Measurements from ENCODE around the gene AP1S3. TPM values are rescaled to one million over a fixed set of nuclear protein-coding genes. Genes with fewer than 3 reads are reported as not detected.

Gene AP1S3
- total RNA-seq, 1 experiment from 2014 or later = 66.3 TPM

DNA sequence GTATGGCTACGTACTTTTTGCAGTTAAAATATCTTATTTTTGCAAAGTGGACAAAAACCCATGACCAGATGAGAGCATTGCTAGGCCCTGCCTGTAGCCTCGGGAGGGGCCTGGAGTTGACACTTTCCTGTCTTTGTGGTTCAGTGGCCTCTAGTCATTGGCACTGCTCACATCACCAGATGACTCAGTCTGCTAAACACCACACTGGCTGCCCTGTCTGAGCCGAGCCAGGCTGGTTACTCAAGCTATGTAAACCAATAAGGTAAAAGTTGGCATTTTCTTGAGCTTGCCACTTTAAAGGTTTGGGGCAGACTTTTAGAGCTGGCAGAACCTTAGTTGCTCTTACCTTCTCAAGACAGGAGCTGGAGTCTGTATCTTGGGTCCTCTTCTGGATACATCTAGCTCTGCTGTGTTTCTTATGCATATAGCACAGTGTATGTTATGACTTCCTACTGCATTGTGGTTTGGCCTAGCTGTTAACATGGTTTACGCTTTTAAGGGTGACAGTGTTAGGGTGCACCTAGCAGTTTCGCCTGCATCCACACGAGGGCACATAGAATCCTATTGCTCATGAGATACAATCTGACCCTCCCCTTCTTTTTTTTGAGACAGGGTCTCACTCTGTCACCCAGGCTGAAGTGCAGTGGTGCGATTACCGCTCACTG is 76.4 kb downstream of the AP1S3 start:
- ChIA-PET POLR2A (interaction anchor here (0.5 kb wide), 1 partner anchor 78 kb away, joined by 3 read pairs; no protein-coding TSS in a partner anchor), CTCF (interaction anchor here (0.5 to 1.5 kb wide), 5 partner anchors 37 to 790 kb away, joined by 3 to 7 read pairs (median 7); no protein-coding TSS in a partner anchor)
- Histone ChIP-seq H3K4me1 (ENCODE audit: control insufficient read depth, insufficient read depth, low read length) (peaks cover 26% of the 10 kb centered on the region), H3K36me3 (ENCODE audit: control insufficient read depth, insufficient read depth, low read length) (peaks cover 2% of the 10 kb centered on the region; the same call in 1 of the 2 replicates), H3K27me3 (ENCODE audit: control insufficient read depth, insufficient read depth, low read length) (no peaks in the 10 kb centered on the region), H3K27ac (ENCODE audit: low read length) (peak overlapping the region; percentile 87), H3K9me3 (ENCODE audit: control insufficient read depth, insufficient read depth, low read depth, low read length) (no peaks in the 10 kb centered on the region), H3K4me3 (ENCODE audit: low read depth in 2 of 2, low read length in 2 of 2) (no peak overlapping the region)
- DNase-seq (ENCODE audit: low read depth, low spot score) (peak; percentile 93), ATAC-seq (peak; percentile 97)
- in situ Hi-C loops (cut with HindIII; ENCODE audit: low pct_unique_long_range_greater_than_20kb, low sequenced_read_pairs) = no loop called here
- intact Hi-C loops (cut with micrococcal nuclease; ENCODE audit: unreplicated experiment) = no loop called here
- TF ChIP-seq TCF7L2 (IDR thresholded peaks at IDR 0.05; ENCODE audit: low read depth, low read length) (no peak), POLR2AphosphoS5 (IDR thresholded peaks at IDR 0.05; ENCODE audit: low read depth, low read length) (no peak), CTCF (IDR thresholded peaks at IDR 0.05) (peak; percentile 72)
- BruUV-seq (replicated peaks) = no TSS peak

DNA sequence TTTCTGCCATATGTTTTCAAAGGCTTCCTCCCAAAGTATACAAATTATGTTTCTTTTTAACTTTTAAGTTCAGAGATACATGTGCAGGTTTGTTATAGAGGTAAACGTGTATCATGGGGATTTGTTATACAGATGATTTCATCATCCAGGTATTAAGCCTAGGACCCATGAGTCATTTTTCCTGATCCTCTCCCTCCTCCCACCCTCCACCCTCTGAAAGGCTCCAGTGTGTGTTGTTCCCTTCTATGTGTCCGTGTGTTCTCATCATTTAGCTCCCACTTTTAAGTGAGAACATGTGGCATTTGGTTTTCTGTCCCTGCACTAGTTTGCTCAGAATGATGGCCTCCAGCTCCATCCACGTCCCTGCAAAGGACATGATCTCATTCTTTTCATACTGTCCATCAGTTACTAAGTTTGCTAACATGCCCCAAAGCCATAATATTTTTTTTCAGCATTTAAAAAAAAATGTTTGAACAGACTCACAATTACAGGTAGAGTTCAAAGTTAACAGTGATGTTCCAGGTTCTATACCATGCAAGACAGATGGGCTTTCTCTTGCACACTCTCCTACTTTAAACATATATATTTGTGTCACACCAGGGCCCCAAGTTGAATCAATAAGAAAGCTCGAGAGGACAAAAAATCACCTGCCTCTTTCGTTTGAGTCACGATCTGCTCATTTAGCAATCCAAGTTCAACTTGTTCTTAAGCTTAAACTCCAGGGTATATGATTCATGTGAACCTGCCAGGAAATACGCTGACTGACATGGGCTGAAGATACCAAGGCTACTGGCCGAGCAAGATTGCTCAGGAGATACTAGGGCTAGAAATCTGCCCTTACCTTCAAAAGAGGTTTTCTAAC is 77.6 kb downstream of the AP1S3 start:
- H3K4me1 ChIP-seq (ENCODE audit: control insufficient read depth, insufficient read depth, low read length) = peaks cover 26% of the 10 kb centered on the region
- TF ChIP-seq SIN3A (IDR thresholded peaks at IDR 0.05; ENCODE audit: borderline replicate concordance, insufficient read depth, low read depth, low read length) (no peak), CTCF (IDR thresholded peaks at IDR 0.05) (no peak), TCF7L2 (IDR thresholded peaks at IDR 0.05; ENCODE audit: low read depth, low read length) (no peak), POLR2AphosphoS5 (IDR thresholded peaks at IDR 0.05; ENCODE audit: low read depth, low read length) (no peak)
- TF ChIP-seq, protein P1, sequence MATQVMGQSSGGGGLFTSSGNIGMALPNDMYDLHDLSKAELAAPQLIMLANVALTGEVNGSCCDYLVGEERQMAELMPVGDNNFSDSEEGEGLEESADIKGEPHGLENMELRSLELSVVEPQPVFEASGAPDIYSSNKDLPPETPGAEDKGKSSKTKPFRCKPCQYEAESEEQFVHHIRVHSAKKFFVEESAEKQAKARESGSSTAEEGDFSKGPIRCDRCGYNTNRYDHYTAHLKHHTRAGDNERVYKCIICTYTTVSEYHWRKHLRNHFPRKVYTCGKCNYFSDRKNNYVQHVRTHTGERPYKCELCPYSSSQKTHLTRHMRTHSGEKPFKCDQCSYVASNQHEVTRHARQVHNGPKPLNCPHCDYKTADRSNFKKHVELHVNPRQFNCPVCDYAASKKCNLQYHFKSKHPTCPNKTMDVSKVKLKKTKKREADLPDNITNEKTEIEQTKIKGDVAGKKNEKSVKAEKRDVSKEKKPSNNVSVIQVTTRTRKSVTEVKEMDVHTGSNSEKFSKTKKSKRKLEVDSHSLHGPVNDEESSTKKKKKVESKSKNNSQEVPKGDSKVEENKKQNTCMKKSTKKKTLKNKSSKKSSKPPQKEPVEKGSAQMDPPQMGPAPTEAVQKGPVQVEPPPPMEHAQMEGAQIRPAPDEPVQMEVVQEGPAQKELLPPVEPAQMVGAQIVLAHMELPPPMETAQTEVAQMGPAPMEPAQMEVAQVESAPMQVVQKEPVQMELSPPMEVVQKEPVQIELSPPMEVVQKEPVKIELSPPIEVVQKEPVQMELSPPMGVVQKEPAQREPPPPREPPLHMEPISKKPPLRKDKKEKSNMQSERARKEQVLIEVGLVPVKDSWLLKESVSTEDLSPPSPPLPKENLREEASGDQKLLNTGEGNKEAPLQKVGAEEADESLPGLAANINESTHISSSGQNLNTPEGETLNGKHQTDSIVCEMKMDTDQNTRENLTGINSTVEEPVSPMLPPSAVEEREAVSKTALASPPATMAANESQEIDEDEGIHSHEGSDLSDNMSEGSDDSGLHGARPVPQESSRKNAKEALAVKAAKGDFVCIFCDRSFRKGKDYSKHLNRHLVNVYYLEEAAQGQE (IDR thresholded peaks at IDR 0.05; ENCODE audit: insufficient read depth in 1 of 2, low read depth in 2 of 2, low read length in 1 of 2) = no peak
- no peaks in the 10 kb centered on the region for H3K9me3 ChIP-seq (ENCODE audit: control insufficient read depth, insufficient read depth, low read depth, low read length)
- no peaks in the 10 kb centered on the region for H3K27me3 ChIP-seq (ENCODE audit: control insufficient read depth, insufficient read depth, low read length)
- H3K27ac ChIP-seq (ENCODE audit: low read length) = peak overlapping the region; percentile 87
- in situ Hi-C loops (cut with HindIII; ENCODE audit: low pct_unique_long_range_greater_than_20kb, low sequenced_read_pairs) = no loop called here
- no TSS peak for BruUV-seq (replicated peaks)
- DNase-seq (ENCODE audit: low read depth, low spot score) (peak; percentile 78), ATAC-seq (peak; percentile 43; the same call in 1 of the 2 replicates)
- ChIA-PET POLR2A (interaction anchor here (0.5 kb wide), 1 partner anchor 85 kb away, joined by 4 read pairs; no protein-coding TSS in a partner anchor), CTCF (interaction anchor here (1.5 kb wide), 1 partner anchor 39 kb away, joined by 7 read pairs; no protein-coding TSS in a partner anchor)
- no peak overlapping the region for H3K4me3 ChIP-seq (ENCODE audit: low read depth in 2 of 2, low read length in 2 of 2)
- intact Hi-C loops (cut with micrococcal nuclease; ENCODE audit: unreplicated experiment) = no loop called here
- H3K36me3 ChIP-seq (ENCODE audit: control insufficient read depth, insufficient read depth, low read length) = peaks cover 2% of the 10 kb centered on the region; the same call in 1 of the 2 replicates
